Sigmoid colon (tissue), 4 donors: ENCODE data around the gene SELENOM.

Experiments used
- POLR2A ChIP-seq, 2 donors: fragments of 450-650 bp; IDR thresholded peaks; one replicate each; pipeline ENCODE4 v1.6.1; 2016; ENCODE audit warnings: antibody characterized with exemption in 2 of 2, mild to moderate bottlenecking in 2 of 2, moderate library complexity in 2 of 2
- POLR2AphosphoS5 ChIP-seq, 4 donors: sonication (generic); formaldehyde crosslinking; IDR thresholded peaks; one replicate each; pipeline ENCODE4 v1.6.1; 2017; ENCODE audit warnings: antibody characterized with exemption in 4 of 4
- TF ChIP-seq, protein P1 (sequence below), 4 experiments: fragments of 450-650 bp in 3 of 4; fragments of 200-600 bp in 1 of 4; IDR thresholded peaks; one replicate each; pipeline ENCODE4 v1.5.1; 2016 to 2019; ENCODE audit warnings: antibody characterized with exemption in 4 of 4, mild to moderate bottlenecking in 3 of 4, moderate library complexity in 2 of 4

DNA sequence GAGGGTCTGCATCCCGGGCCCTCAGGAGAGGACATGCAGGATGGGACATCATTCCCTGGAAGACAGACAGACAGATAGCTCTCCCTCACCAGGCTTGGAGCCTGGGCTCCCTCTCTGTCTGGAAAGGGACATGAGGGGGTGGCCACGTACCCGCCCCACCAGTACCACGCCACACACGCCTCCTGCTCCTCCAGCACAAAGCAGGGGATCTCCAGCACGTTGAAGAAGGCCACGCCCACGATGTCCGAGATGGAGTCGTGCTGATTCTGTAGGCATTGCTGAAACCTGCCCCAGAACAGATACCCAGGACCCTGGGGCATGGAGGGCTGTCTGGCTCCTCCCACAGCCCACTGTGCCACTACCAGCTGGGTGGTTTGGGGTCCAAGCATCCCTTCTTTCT lies 30.8 kb upstream of the SELENOM start:
- TF ChIP-seq, protein P1, sequence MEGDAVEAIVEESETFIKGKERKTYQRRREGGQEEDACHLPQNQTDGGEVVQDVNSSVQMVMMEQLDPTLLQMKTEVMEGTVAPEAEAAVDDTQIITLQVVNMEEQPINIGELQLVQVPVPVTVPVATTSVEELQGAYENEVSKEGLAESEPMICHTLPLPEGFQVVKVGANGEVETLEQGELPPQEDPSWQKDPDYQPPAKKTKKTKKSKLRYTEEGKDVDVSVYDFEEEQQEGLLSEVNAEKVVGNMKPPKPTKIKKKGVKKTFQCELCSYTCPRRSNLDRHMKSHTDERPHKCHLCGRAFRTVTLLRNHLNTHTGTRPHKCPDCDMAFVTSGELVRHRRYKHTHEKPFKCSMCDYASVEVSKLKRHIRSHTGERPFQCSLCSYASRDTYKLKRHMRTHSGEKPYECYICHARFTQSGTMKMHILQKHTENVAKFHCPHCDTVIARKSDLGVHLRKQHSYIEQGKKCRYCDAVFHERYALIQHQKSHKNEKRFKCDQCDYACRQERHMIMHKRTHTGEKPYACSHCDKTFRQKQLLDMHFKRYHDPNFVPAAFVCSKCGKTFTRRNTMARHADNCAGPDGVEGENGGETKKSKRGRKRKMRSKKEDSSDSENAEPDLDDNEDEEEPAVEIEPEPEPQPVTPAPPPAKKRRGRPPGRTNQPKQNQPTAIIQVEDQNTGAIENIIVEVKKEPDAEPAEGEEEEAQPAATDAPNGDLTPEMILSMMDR (IDR thresholded peaks at IDR 0.05), result no peak
- no peak for TF ChIP-seq POLR2A (IDR thresholded peaks at IDR 0.05)
- no peak for TF ChIP-seq POLR2AphosphoS5 (IDR thresholded peaks at IDR 0.05)
